ENCODE results near the gene CRISPLD2.

CRISPLD2 gene

DNA sequence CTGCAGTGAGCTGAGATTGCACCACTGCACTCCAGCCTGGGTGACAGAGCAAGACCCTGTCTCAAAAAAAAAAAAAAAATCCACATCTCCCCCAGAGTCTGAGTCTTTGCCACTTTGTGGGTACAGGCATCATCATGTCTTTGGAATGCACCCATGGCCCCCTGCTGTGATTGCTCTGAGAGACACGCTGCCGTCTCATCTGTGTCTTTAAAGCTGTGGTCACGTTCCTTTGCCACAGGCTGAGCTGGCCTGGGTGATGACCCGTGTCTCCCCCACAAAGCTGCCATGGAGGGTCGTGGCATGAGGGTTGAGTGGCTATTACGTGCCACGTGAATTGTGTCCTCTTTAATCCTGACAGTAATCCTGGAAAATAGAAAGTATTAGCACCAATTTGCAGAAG lies 20.2 kb downstream of the CRISPLD2 start:
- H3K9ac ChIP-seq (ENCODE audit: low read length) = no peak overlapping the region
- H3K4me2 ChIP-seq (ENCODE audit: low read length) = no peak overlapping the region
- TF ChIP-seq, protein P1, sequence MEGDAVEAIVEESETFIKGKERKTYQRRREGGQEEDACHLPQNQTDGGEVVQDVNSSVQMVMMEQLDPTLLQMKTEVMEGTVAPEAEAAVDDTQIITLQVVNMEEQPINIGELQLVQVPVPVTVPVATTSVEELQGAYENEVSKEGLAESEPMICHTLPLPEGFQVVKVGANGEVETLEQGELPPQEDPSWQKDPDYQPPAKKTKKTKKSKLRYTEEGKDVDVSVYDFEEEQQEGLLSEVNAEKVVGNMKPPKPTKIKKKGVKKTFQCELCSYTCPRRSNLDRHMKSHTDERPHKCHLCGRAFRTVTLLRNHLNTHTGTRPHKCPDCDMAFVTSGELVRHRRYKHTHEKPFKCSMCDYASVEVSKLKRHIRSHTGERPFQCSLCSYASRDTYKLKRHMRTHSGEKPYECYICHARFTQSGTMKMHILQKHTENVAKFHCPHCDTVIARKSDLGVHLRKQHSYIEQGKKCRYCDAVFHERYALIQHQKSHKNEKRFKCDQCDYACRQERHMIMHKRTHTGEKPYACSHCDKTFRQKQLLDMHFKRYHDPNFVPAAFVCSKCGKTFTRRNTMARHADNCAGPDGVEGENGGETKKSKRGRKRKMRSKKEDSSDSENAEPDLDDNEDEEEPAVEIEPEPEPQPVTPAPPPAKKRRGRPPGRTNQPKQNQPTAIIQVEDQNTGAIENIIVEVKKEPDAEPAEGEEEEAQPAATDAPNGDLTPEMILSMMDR (IDR thresholded peaks at IDR 0.05; ENCODE audit: low read depth, low read length) = no peak
- no peak for TF ChIP-seq EZH2phosphoT487 (IDR thresholded peaks at IDR 0.05; ENCODE audit: low read depth)
- no peaks in the 10 kb centered on the region for H3K9me3 ChIP-seq (ENCODE audit: insufficient read depth, low read length)
- peaks cover 22% of the 10 kb centered on the region for H3K27me3 ChIP-seq (ENCODE audit: low read depth, low read length)
- H3K36me3 ChIP-seq (replicated peaks; ENCODE audit: low read depth, low read length) = no peaks in the 10 kb centered on the region
- no peaks in the 10 kb centered on the region for H4K20me1 ChIP-seq (ENCODE audit: insufficient read depth, low read length)
- no peak overlapping the region for H3K4me3 ChIP-seq (ENCODE audit: low read length)
- no peak overlapping the region for H3K27ac ChIP-seq (ENCODE audit: low read length)
- H2AFZ ChIP-seq (ENCODE audit: low read depth, low read length) = no peak overlapping the region
- no peaks in the 10 kb centered on the region for H3K79me2 ChIP-seq (ENCODE audit: low read length)
- no peaks in the 10 kb centered on the region for H3K4me1 ChIP-seq (ENCODE audit: low read length)

DNA sequence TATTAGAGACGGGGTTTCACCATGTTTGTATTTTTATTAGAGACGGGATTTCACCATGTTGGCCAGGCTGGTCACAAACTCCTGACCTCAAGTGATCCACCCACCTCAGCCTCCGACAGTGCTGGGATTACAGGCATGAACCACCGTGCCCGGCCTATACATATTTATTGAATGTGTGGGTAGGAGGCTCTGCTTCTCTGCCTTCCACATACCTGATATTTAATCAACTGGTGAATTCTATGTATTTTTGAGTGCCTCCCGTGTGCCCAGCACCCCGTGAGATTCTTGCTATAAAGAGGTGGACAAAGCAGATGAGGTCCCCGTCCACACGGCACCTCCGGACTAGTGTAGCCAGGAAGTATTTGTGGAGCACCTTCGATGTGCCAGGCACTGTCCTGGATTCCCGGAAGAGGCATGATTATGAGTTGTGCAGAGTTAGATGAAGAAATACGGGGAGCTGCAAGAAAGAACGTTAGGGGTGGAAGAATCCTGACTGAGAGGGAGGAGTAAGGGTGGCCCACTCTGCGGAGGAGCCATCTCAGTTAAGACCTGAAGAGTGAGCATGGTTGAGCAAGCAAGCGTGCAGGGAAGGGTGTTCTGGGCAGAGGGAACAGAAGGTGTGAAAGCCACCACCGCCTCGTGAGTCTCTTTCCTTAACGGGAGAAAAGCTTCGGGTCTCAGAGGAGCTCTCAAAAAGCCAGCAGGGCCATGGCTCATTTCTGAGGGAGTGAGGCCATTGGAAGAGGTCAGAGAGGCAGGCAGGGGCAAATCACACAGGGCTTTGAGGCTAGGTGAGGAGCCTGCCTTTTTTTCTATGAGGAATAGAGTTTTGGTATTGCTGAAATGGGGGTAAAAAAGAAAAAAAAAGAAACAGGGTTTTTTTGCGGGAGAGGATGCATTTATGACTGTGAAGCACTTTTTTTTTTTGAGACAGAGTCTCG lies 21.2 kb downstream of the CRISPLD2 start:
- Histone ChIP-seq H3K27me3 (ENCODE audit: low read depth, low read length) (peaks cover 22% of the 10 kb centered on the region), H3K9ac (ENCODE audit: low read length) (no peak overlapping the region), H3K27ac (ENCODE audit: low read length) (no peak overlapping the region), H3K79me2 (ENCODE audit: low read length) (no peaks in the 10 kb centered on the region), H4K20me1 (ENCODE audit: insufficient read depth, low read length) (no peaks in the 10 kb centered on the region), H2AFZ (ENCODE audit: low read depth, low read length) (no peak overlapping the region), H3K9me3 (ENCODE audit: insufficient read depth, low read length) (no peaks in the 10 kb centered on the region), H3K4me1 (ENCODE audit: low read length) (no peaks in the 10 kb centered on the region), H3K36me3 (replicated peaks; ENCODE audit: low read depth, low read length) (no peaks in the 10 kb centered on the region), H3K4me2 (ENCODE audit: low read length) (no peak overlapping the region), H3K4me3 (ENCODE audit: low read length) (no peak overlapping the region)
- TF ChIP-seq, protein P1 (IDR thresholded peaks at IDR 0.05; ENCODE audit: low read depth, low read length) = no peak
- no peak for TF ChIP-seq EZH2phosphoT487 (IDR thresholded peaks at IDR 0.05; ENCODE audit: low read depth)

DNA sequence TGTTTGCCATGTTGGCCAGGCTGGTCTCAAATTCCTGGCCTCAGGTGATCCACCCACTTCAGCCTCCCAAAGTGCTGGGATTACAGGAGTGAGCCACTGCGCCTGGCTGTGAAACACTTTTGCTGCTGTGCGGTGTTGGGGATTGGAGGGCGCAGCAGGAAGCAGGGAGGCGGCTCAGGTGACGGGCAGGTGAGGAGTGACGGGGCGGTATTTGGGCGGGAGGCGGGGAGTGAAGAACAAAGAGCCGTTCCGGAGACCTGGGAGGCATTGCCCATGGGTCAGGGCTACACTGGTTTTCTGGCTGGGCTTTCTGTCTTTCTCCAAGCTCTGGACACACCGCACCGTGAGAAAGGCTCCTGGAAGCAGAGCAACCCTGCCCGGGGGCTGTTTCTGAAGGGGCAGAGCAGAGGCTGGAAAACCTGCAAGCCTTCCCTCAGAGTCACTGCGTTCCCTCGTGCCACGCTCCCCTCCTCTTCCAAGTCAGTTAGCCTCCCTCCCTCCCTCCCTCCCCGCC lies 22.1 kb downstream of the CRISPLD2 start:
- TF ChIP-seq EZH2phosphoT487 (IDR thresholded peaks at IDR 0.05; ENCODE audit: low read depth) = no peak
- TF ChIP-seq, protein P1 (IDR thresholded peaks at IDR 0.05; ENCODE audit: low read depth, low read length) = no peak
- no peak overlapping the region for H3K4me3 ChIP-seq (ENCODE audit: low read length)
- no peak overlapping the region for H3K9ac ChIP-seq (ENCODE audit: low read length)
- H2AFZ ChIP-seq (ENCODE audit: low read depth, low read length) = no peak overlapping the region
- no peaks in the 10 kb centered on the region for H3K9me3 ChIP-seq (ENCODE audit: insufficient read depth, low read length)
- H3K4me1 ChIP-seq (ENCODE audit: low read length) = no peaks in the 10 kb centered on the region
- no peaks in the 10 kb centered on the region for H3K79me2 ChIP-seq (ENCODE audit: low read length)
- H3K27ac ChIP-seq (ENCODE audit: low read length) = no peak overlapping the region
- H3K36me3 ChIP-seq (replicated peaks; ENCODE audit: low read depth, low read length) = no peaks in the 10 kb centered on the region
- H3K27me3 ChIP-seq (ENCODE audit: low read depth, low read length) = peaks cover 22% of the 10 kb centered on the region
- no peaks in the 10 kb centered on the region for H4K20me1 ChIP-seq (ENCODE audit: insufficient read depth, low read length)
- no peak overlapping the region for H3K4me2 ChIP-seq (ENCODE audit: low read length)

DNA sequence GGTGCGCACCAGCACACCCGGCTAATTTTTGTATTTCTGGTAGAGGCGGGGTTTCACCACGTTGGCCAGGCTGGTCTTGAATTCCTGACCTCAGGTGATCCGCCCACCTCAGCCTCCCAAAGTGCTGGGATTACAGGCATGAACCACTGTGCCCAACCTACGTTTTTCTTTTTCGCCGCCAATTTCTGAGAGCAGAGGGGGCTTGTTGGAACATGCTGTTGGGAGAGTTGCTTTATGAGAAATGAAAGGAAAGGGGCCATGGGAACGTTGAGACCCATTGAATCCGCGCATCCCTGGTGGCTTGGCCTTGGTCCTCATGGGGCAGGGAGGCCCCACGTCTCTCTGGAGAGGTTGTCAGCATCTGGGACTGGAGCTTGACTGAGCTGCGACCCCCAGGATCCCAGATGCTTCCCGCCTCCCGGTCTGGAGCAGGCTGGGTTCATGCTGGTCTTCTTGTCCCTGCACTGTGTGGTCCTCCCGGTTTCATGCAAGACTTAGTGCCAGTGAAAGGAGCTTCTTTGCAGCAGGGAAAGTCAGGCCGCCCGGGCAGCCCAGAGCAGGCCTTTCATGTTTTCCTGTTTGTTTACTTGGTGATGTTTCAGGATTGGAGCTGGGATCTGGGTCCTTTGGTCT lies 22.8 kb downstream of the CRISPLD2 start:
- Histone ChIP-seq H3K27me3 (ENCODE audit: low read depth, low read length) (peaks cover 22% of the 10 kb centered on the region), H3K36me3 (replicated peaks; ENCODE audit: low read depth, low read length) (no peaks in the 10 kb centered on the region), H2AFZ (ENCODE audit: low read depth, low read length) (no peak overlapping the region), H4K20me1 (ENCODE audit: insufficient read depth, low read length) (no peaks in the 10 kb centered on the region), H3K4me1 (ENCODE audit: low read length) (no peaks in the 10 kb centered on the region), H3K27ac (ENCODE audit: low read length) (no peak overlapping the region), H3K79me2 (ENCODE audit: low read length) (no peaks in the 10 kb centered on the region), H3K4me2 (ENCODE audit: low read length) (no peak overlapping the region), H3K9ac (ENCODE audit: low read length) (no peak overlapping the region), H3K9me3 (ENCODE audit: insufficient read depth, low read length) (no peaks in the 10 kb centered on the region), H3K4me3 (ENCODE audit: low read length) (no peak overlapping the region)
- TF ChIP-seq EZH2phosphoT487 (IDR thresholded peaks at IDR 0.05; ENCODE audit: low read depth) = no peak
- TF ChIP-seq, protein P1 (IDR thresholded peaks at IDR 0.05; ENCODE audit: low read depth, low read length) = no peak

All from OCI-LY3 (cell line).